ENCODE results near the gene RILPL2. TPM values are rescaled to one million over a fixed set of nuclear protein-coding genes. Genes with fewer than 3 reads are reported as not detected.
"Not testable (repeated sequence)": the region's sequence is repeated elsewhere in the genome, so short reads cannot be mapped to it uniquely, and the experiment has no call there.

The RILPL2 gene
- total RNA-seq, 2 donors from 2014 or later = 3.1 to 4.6 TPM

GRCh38 chr12:123457980-123458779, 21.7 kb upstream of the RILPL2 start, which contains the start of gene SNRNP35:
SNRNP35 (plus strand) TSS chr12:123458139; CDS start chr12:123465541, 7,402 bp downstream.
- H3K27ac ChIP-seq = peak within 1 kb of the TSS; percentile 95 to 99
- no peaks in the 10 kb centered on the region for H3K36me3 ChIP-seq
- peak; percentile 78 for DNase-seq (ENCODE audit: low spot score)
- peaks cover 0 to 10% of the 10 kb centered on the region in 2 donors for H3K4me1 ChIP-seq
- no peaks in the 10 kb centered on the region for H3K9me3 ChIP-seq
- H3K4me3 ChIP-seq = peak within 1 kb of the TSS; percentile 73 to 90
- TF ChIP-seq, protein P1, sequence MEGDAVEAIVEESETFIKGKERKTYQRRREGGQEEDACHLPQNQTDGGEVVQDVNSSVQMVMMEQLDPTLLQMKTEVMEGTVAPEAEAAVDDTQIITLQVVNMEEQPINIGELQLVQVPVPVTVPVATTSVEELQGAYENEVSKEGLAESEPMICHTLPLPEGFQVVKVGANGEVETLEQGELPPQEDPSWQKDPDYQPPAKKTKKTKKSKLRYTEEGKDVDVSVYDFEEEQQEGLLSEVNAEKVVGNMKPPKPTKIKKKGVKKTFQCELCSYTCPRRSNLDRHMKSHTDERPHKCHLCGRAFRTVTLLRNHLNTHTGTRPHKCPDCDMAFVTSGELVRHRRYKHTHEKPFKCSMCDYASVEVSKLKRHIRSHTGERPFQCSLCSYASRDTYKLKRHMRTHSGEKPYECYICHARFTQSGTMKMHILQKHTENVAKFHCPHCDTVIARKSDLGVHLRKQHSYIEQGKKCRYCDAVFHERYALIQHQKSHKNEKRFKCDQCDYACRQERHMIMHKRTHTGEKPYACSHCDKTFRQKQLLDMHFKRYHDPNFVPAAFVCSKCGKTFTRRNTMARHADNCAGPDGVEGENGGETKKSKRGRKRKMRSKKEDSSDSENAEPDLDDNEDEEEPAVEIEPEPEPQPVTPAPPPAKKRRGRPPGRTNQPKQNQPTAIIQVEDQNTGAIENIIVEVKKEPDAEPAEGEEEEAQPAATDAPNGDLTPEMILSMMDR (IDR thresholded peaks at IDR 0.05) = no peak
- no peaks in the 10 kb centered on the region for H3K27me3 ChIP-seq

- no peak overlapping the region for H3K27ac ChIP-seq
- H3K36me3 ChIP-seq = no peaks in the 10 kb centered on the region
- TF ChIP-seq, protein P1 (IDR thresholded peaks at IDR 0.05) = no peak
- no peaks in the 10 kb centered on the region for H3K9me3 ChIP-seq
- no peaks in the 10 kb centered on the region for H3K27me3 ChIP-seq
- H3K4me1 ChIP-seq = no peaks in the 10 kb centered on the region
- H3K4me3 ChIP-seq = no peak overlapping the region
- DNase-seq (ENCODE audit: low spot score) = no peak
These were observed 16.7 kb upstream of the RILPL2 start for GRCh38 chr12:123453165-123453564.

GRCh38 chr12:123452276-123452550, 15.7 kb upstream of the RILPL2 start:
- not testable (repeated sequence) for H3K4me3 ChIP-seq; H3K9me3 ChIP-seq; H3K27me3 ChIP-seq; H3K4me1 ChIP-seq; DNase-seq (ENCODE audit: low spot score); H3K36me3 ChIP-seq; H3K27ac ChIP-seq

GRCh38 chr12:123450636-123451035, 14.2 kb upstream of the RILPL2 start:
- Histone ChIP-seq H3K36me3 (no peaks in the 10 kb centered on the region), H3K27ac (no peak overlapping the region), H3K4me1 (peaks cover 0 to 11% of the 10 kb centered on the region in 2 donors), H3K4me3 (no peak overlapping the region), H3K27me3 (no peaks in the 10 kb centered on the region), H3K9me3 (no peaks in the 10 kb centered on the region)
- no peak for DNase-seq (ENCODE audit: low spot score)
- TF ChIP-seq, protein P1 (IDR thresholded peaks at IDR 0.05) = no peak

DNA sequence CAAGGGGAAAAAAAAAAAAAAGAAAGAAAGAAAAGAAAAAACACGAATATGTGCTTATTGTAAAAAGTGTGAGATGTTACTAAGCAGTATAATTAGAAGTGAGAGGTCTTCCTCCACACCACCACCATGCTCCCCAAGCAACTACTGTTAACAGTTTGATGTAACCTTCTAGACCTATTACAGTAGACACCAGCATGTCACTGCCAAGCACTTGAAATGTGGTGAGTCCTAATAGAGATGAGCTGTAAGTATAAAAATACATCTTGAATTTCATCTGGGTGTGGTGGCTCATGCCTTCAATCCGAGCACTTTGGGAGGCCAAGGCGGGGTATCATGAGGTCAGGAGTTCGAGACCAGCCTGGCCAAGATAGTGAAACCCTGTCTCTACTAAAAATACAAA, 13.4 kb upstream of the RILPL2 start:
- H3K27ac ChIP-seq = no peak overlapping the region
- no peak for DNase-seq (ENCODE audit: low spot score)
- H3K36me3 ChIP-seq = no peaks in the 10 kb centered on the region
- peaks cover 0 to 19% of the 10 kb centered on the region in 2 donors for H3K4me1 ChIP-seq
- H3K4me3 ChIP-seq = no peak overlapping the region
- no peaks in the 10 kb centered on the region for H3K9me3 ChIP-seq
- H3K27me3 ChIP-seq = no peaks in the 10 kb centered on the region
- TF ChIP-seq, protein P1 (IDR thresholded peaks at IDR 0.05) = no peak

DNA sequence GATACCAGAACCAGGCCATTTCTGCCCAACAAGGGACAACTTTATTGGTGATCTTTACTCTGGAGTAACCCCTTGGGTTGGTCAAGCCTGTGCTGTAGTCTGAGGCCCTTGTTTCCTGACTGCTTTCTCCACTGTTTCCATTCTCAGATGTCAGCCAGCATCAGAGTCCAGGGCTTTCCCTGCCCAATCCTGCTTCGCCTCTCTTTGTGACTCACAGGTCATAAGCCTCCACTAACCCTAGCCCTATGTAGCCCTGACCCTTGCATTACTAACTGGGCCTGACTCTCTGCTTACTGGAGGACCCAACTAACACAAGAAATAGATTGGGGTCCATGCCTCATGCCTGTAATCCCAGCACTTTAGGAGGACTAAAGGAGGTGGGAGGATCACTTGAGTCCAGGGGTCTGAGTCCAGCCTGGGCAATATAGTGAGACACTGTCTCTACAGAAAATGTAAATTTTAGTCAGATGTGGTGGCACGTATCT, 12.8 kb upstream of the RILPL2 start:
- Histone ChIP-seq H3K27me3 (no peaks in the 10 kb centered on the region), H3K27ac (no peak overlapping the region), H3K36me3 (no peaks in the 10 kb centered on the region), H3K4me1 (peaks cover 0 to 22% of the 10 kb centered on the region in 2 donors), H3K4me3 (no peak overlapping the region), H3K9me3 (no peaks in the 10 kb centered on the region)
- TF ChIP-seq, protein P1 (IDR thresholded peaks at IDR 0.05) = no peak
- DNase-seq (ENCODE audit: low spot score) = no peak
